Activated T-cell treated with anti-CD3 and anti-CD28 coated beads, Interleukin-2, amount 50 U/mL, for 72 hours (primary cell): Measurements from ENCODE around the gene JARID2. TPM values are rescaled to one million over a fixed set of nuclear protein-coding genes. Genes with fewer than 3 reads are reported as not detected.

Experiments
- ATAC-seq, 2 donors: fragments of 150-1000 bp; cut with Tn5 transposase; replicated peaks in 1 of 2; 2 replicates each; pipeline ENCODE4 v1.10.0; 2021; ENCODE audit warnings: moderate library complexity in 2 of 2, mild to moderate bottlenecking in 1 of 2
- DNase-seq, 2 donors: peaks; one replicate each; pipeline ENCODE4 v3.0.0; 2021 to 2022; ENCODE audit warnings: mixed read lengths in 1 of 2
- H3K27ac Mint-ChIP-seq: one replicate; pipeline ENCODE4 v1.8.0; 2022; ENCODE audit warnings: mild to moderate bottlenecking, moderate library complexity, mixed read lengths
- H3K27me3 Mint-ChIP-seq: one replicate; pipeline ENCODE4 v1.8.0; 2022; ENCODE audit warnings: low read depth, mixed read lengths
- H3K36me3 Mint-ChIP-seq, 2 donors: one replicate each; pipeline ENCODE4 v1.8.0; 2022; ENCODE audit warnings: mixed read lengths in 2 of 2, mild to moderate bottlenecking in 1 of 2; ENCODE audit not compliant: insufficient read depth in 2 of 2
- H3K4me1 Mint-ChIP-seq: one replicate; pipeline ENCODE4 v1.8.0; 2022; ENCODE audit warnings: low read depth, mixed read lengths
- H3K4me3 Mint-ChIP-seq, 2 donors: one replicate each; pipeline ENCODE4 v1.8.0; 2022; ENCODE audit warnings: mild to moderate bottlenecking in 2 of 2, mixed read lengths in 2 of 2, moderate library complexity in 2 of 2
- H3K9me3 Mint-ChIP-seq, 2 donors: one replicate each; pipeline ENCODE4 v1.8.0; 2022; ENCODE audit warnings: mixed read lengths in 2 of 2
- total RNA-seq, 2 donors: library from RNA; stranded (reverse); gene quantifications; one replicate each; pipeline ENCODE4 v1.2.3, GENCODE V29; 2022

The JARID2 gene
- total RNA-seq, 2 donors from 2014 or later = 37.9 to 53.0 TPM

GRCh38 chr6:15239616-15240364 lies 6.1 kb upstream of the JARID2 start:
- Mint-ChIP-seq H3K9me3 (no peaks in the 10 kb centered on the region), H3K4me1 (peaks cover 7% of the 10 kb centered on the region), H3K27me3 (no peaks in the 10 kb centered on the region), H3K27ac (no peak overlapping the region), H3K36me3 (no peaks in the 10 kb centered on the region), H3K4me3 (no peak overlapping the region)
- ATAC-seq = no peak
- DNase-seq = no peak

GRCh38 chr6:15242503-15242902 lies 3.4 kb upstream of the JARID2 start:
- Mint-ChIP-seq H3K4me1 (peaks cover 7% of the 10 kb centered on the region), H3K4me3 (no peak overlapping the region), H3K9me3 (no peaks in the 10 kb centered on the region), H3K27ac (no peak overlapping the region), H3K27me3 (no peaks in the 10 kb centered on the region), H3K36me3 (peaks cover 12 to 15% of the 10 kb centered on the region in 2 donors)
- ATAC-seq (no peak), DNase-seq (no peak)

GRCh38 chr6:15242937-15243614 lies 2.8 kb upstream of the JARID2 start:
- Mint-ChIP-seq H3K4me3 (peak overlapping the region in 1 of 2 donors; percentile 40), H3K27ac (no peak overlapping the region)

GRCh38 chr6:15243910-15244619 lies 1.8 kb upstream of the JARID2 start:
- H3K36me3 Mint-ChIP-seq = peaks cover 16 to 18% of the 10 kb centered on the region in 2 donors
- peak overlapping the region; percentile 64 to 82 for H3K4me3 Mint-ChIP-seq
- H3K4me1 Mint-ChIP-seq = peaks cover 10% of the 10 kb centered on the region
- H3K27ac Mint-ChIP-seq = peak overlapping the region; percentile 7
- ATAC-seq (no peak), DNase-seq (no peak)
- no peaks in the 10 kb centered on the region for H3K9me3 Mint-ChIP-seq
- no peaks in the 10 kb centered on the region for H3K27me3 Mint-ChIP-seq

More at GRCh38 chr6:15242937-15243614, 2.8 kb upstream of the JARID2 start:
- ATAC-seq = no peak
- H3K4me1 Mint-ChIP-seq = peaks cover 7% of the 10 kb centered on the region
- H3K36me3 Mint-ChIP-seq = peaks cover 14 to 18% of the 10 kb centered on the region in 2 donors
- H3K9me3 Mint-ChIP-seq = no peaks in the 10 kb centered on the region
- no peak for DNase-seq
- H3K27me3 Mint-ChIP-seq = no peaks in the 10 kb centered on the region

GRCh38 chr6:15244620-15245360 lies 1.1 kb upstream of the JARID2 start:
- H3K27ac Mint-ChIP-seq = no peak overlapping the region
- peaks cover 18 to 20% of the 10 kb centered on the region in 2 donors for H3K36me3 Mint-ChIP-seq
- peaks cover 18% of the 10 kb centered on the region for H3K4me1 Mint-ChIP-seq
- peak; percentile 60 to 68 for DNase-seq
- ATAC-seq = peak; percentile 12 to 17
- peak overlapping the region; percentile 99 to 100 for H3K4me3 Mint-ChIP-seq
- no peaks in the 10 kb centered on the region for H3K27me3 Mint-ChIP-seq
- H3K9me3 Mint-ChIP-seq = no peaks in the 10 kb centered on the region

- Mint-ChIP-seq H3K36me3 (peaks cover 18 to 20% of the 10 kb centered on the region in 2 donors), H3K4me3 (peak overlapping the region; percentile 99 to 100), H3K27ac (peak overlapping the region; percentile 100), H3K4me1 (peaks cover 32% of the 10 kb centered on the region), H3K9me3 (no peaks in the 10 kb centered on the region), H3K27me3 (no peaks in the 10 kb centered on the region)
- DNase-seq (no peak), ATAC-seq (no peak)
These were observed 372 bp downstream of the JARID2 start for GRCh38 chr6:15246217-15246665.

- H3K4me3 Mint-ChIP-seq = peak overlapping the region; percentile 99 to 100
- no peaks in the 10 kb centered on the region for H3K27me3 Mint-ChIP-seq
- H3K4me1 Mint-ChIP-seq = peaks cover 39% of the 10 kb centered on the region
- ATAC-seq (no peak), DNase-seq (peak in 1 of 2 donors; percentile 28)
- H3K9me3 Mint-ChIP-seq = no peaks in the 10 kb centered on the region
- H3K27ac Mint-ChIP-seq = peak overlapping the region; percentile 100
- peaks cover 18 to 20% of the 10 kb centered on the region in 2 donors for H3K36me3 Mint-ChIP-seq
These were observed 1.0 kb downstream of the JARID2 start for GRCh38 chr6:15246666-15247499.

GRCh38 chr6:15247500-15248450 lies 1.9 kb downstream of the JARID2 start:
- Mint-ChIP-seq H3K9me3 (no peaks in the 10 kb centered on the region), H3K27me3 (no peaks in the 10 kb centered on the region), H3K4me3 (peak overlapping the region; percentile 99 to 100), H3K27ac (peak overlapping the region; percentile 100), H3K4me1 (peaks cover 47% of the 10 kb centered on the region), H3K36me3 (peaks cover 18 to 20% of the 10 kb centered on the region in 2 donors)
- ATAC-seq (peak; percentile 16 to 18), DNase-seq (peak; percentile 67 to 70)

- Mint-ChIP-seq H3K27me3 (no peaks in the 10 kb centered on the region), H3K9me3 (no peaks in the 10 kb centered on the region), H3K36me3 (peaks cover 23 to 24% of the 10 kb centered on the region in 2 donors), H3K4me3 (peak overlapping the region; percentile 97 to 98), H3K4me1 (peaks cover 57% of the 10 kb centered on the region), H3K27ac (peak overlapping the region; percentile 99)
- DNase-seq = peak; percentile 96
- peak; percentile 60 to 61 for ATAC-seq
These were observed 2.8 kb downstream of the JARID2 start for GRCh38 chr6:15248451-15249370.

GRCh38 chr6:15249371-15250019 lies 3.6 kb downstream of the JARID2 start:
- DNase-seq (no peak), ATAC-seq (no peak)
- Mint-ChIP-seq H3K27ac (peak overlapping the region; percentile 99), H3K4me3 (peak overlapping the region; percentile 97 to 98), H3K4me1 (peaks cover 58% of the 10 kb centered on the region), H3K27me3 (no peaks in the 10 kb centered on the region), H3K36me3 (peaks cover 24 to 28% of the 10 kb centered on the region in 2 donors), H3K9me3 (no peaks in the 10 kb centered on the region)
